HepG2 (cell line): ENCODE measurements around the gene CDC42SE1. TPM values are rescaled to one million over a fixed set of nuclear protein-coding genes. Genes with fewer than 3 reads are reported as not detected.

ENCODE experiments used
- ATAC-seq: fragments of 200-7000 bp; cut with Tn5 transposase; 3 replicates; pipeline ENCODE4 v1.9.1; 2020; ENCODE audit warnings: mild to moderate bottlenecking, moderate library complexity
- BruUV-seq: library from RNA; stranded (reverse); fragments of 400-500 nt; replicated peaks from 2 replicates; lab custom pipeline; 2021; lab: Mats Ljungman, UMichigan
- CTCF ChIA-PET: fragments of 300-600 bp; formaldehyde crosslinking; extraction: SDS; loops from one replicate; lab custom pipeline; 2021; ENCODE audit warnings: low total read pairs, inconsistent platforms, low intra/inter-chr PET ratio; lab: Yijun Ruan, JAX
- POLR2A ChIA-PET: fragments of 350-600 bp; sonication (Branson Sonifier 250); formaldehyde crosslinking; loops from one replicate; lab custom pipeline; 2020; ENCODE audit warnings: antibody characterized with exemption, inconsistent platforms; lab: Yijun Ruan, JAX
- DNase-seq: peaks from one replicate; pipeline ENCODE4 v3.0.0-alpha.2; 2015; ENCODE audit warnings: low spot score
- FAIRE-seq: peaks from 3 replicates; lab custom pipeline; 2011; peaks lifted over from hg19 to GRCh38; lab: Jason Lieb, UNC
- H2AFZ ChIP-seq: one replicate; pipeline ENCODE4 v1.6.1; 2011; ENCODE audit warnings: low read length, inconsistent platforms
- H3K27ac ChIP-seq: fragments of 300-600 bp; 3 replicates; pipeline ENCODE4 v1.8.0; 2011; ENCODE audit warnings: mixed run types, mild to moderate bottlenecking, mixed read lengths, low read length, inconsistent platforms; ENCODE audit not compliant: insufficient read depth; ENCODE audit errors: extremely low read length
- H3K27me3 ChIP-seq, 2 experiments: fragments of 200-600 bp in 1 of 2; 2 replicates in 1 of 2; 3 replicates in 1 of 2; pipeline versions ENCODE4 v1.6.0 to v1.8.0; 2011; ENCODE audit warnings: low read length in 2 of 2, mild to moderate bottlenecking in 2 of 2, moderate library complexity in 2 of 2, inconsistent platforms in 1 of 2; ENCODE audit not compliant: insufficient read depth in 2 of 2, control insufficient read depth in 1 of 2
- H3K36me3 ChIP-seq, 2 experiments: fragments of 200-600 bp in 1 of 2; replicated peaks in 1 of 2; 2 replicates in 1 of 2; 3 replicates in 1 of 2; pipeline versions ENCODE4 v1.5.1 to v1.8.0; 2011; ENCODE audit warnings: low read length in 2 of 2, inconsistent platforms in 1 of 2; ENCODE audit not compliant: insufficient read depth in 2 of 2, control insufficient read depth in 1 of 2
- H3K4me1 ChIP-seq: 2 replicates; pipeline ENCODE4 v1.5.1; 2012; ENCODE audit warnings: low read length, inconsistent platforms; ENCODE audit not compliant: insufficient read depth
- H3K4me2 ChIP-seq: 2 replicates; pipeline ENCODE4 v1.6.0; 2011; ENCODE audit warnings: low read depth, low read length, inconsistent platforms
- H3K4me3 ChIP-seq, 3 experiments: fragments of 200-600 bp in 1 of 3; sonication (generic), shearing (Covaris generic) in 1 of 3; replicated peaks in 1 of 3; 2 replicates each; pipeline ENCODE4 v1.5.1; 2011 to 2016; ENCODE audit warnings: low read length in 3 of 3, inconsistent platforms in 2 of 3, low read depth in 2 of 3, mild to moderate bottlenecking in 2 of 3, control low read depth in 1 of 3, mixed read lengths in 1 of 3; ENCODE audit not compliant: insufficient read depth in 1 of 3
- H3K79me2 ChIP-seq: one replicate; pipeline ENCODE4 v1.6.1; 2011; ENCODE audit warnings: low read length, inconsistent platforms; ENCODE audit not compliant: insufficient read depth
- H3K9ac ChIP-seq: 2 replicates; pipeline ENCODE4 v1.6.0; 2011; ENCODE audit warnings: mild to moderate bottlenecking, low read depth, low read length, inconsistent platforms; ENCODE audit not compliant: insufficient read depth
- H3K9me3 ChIP-seq: 2 replicates; pipeline ENCODE4 v1.5.1; 2012; ENCODE audit warnings: mild to moderate bottlenecking, low read length
- H4K20me1 ChIP-seq: 2 replicates; pipeline ENCODE4 v1.6.0; 2011; ENCODE audit warnings: inconsistent platforms, mild to moderate bottlenecking, low read length, moderate library complexity; ENCODE audit not compliant: insufficient read depth
- AKAP8 ChIP-seq: sonication (generic); formaldehyde crosslinking; IDR thresholded peaks from 2 replicates; pipeline ENCODE4 v1.5.1; 2020; ENCODE audit warnings: mild to moderate bottlenecking, missing genetic modification reagents
- BATF2 ChIP-seq: sonication (generic); formaldehyde crosslinking; IDR thresholded peaks from 2 replicates; pipeline ENCODE4 v1.8.0; 2022; ENCODE audit warnings: mild to moderate bottlenecking, missing genetic modification reagents, moderate library complexity
- EED ChIP-seq: sonication (generic); formaldehyde crosslinking; IDR thresholded peaks from 2 replicates; pipeline ENCODE4 v1.5.0; 2020; ENCODE audit warnings: mild to moderate bottlenecking, missing genetic modification reagents
- ETS1 ChIP-seq: sonication (generic); formaldehyde crosslinking; IDR thresholded peaks from 2 replicates; pipeline ENCODE4 v1.4.0; 2020; ENCODE audit warnings: missing genetic modification reagents
- KIAA2018 ChIP-seq: sonication (generic); formaldehyde crosslinking; IDR thresholded peaks from 2 replicates; pipeline ENCODE4 v1.5.0; 2020; ENCODE audit warnings: mild to moderate bottlenecking, missing genetic modification reagents, borderline replicate concordance
- RCOR2 ChIP-seq: IDR thresholded peaks from 2 replicates; pipeline ENCODE4 v1.6.1; 2016; ENCODE audit warnings: missing biosample characterization, missing genetic modification reagents
- ZKSCAN5 ChIP-seq: sonication (generic); formaldehyde crosslinking; IDR thresholded peaks from 2 replicates; pipeline ENCODE4 v1.5.1; 2020; ENCODE audit warnings: mild to moderate bottlenecking, missing genetic modification reagents
- ZNF280D ChIP-seq: sonication (generic); formaldehyde crosslinking; IDR thresholded peaks from 2 replicates; pipeline ENCODE4 v1.5.1; 2020; ENCODE audit warnings: mild to moderate bottlenecking, missing genetic modification reagents
- ZNF331 ChIP-seq: sonication (generic); formaldehyde crosslinking; IDR thresholded peaks from 2 replicates; pipeline ENCODE4 v1.4.0; 2020; ENCODE audit warnings: missing genetic modification reagents
- ZNF354B ChIP-seq: sonication (generic); formaldehyde crosslinking; IDR thresholded peaks from 2 replicates; pipeline ENCODE4 v1.8.0; 2022; ENCODE audit warnings: mild to moderate bottlenecking, missing genetic modification reagents
- ZNF577 ChIP-seq: sonication (generic); formaldehyde crosslinking; IDR thresholded peaks from 2 replicates; pipeline ENCODE4 v1.4.0; 2020; ENCODE audit warnings: mild to moderate bottlenecking, low read depth, missing genetic modification reagents, borderline replicate concordance
- WGBS: methylation state at CpG from one replicate; pipeline ENCODE4 v1.1.6; 2017; ENCODE audit warnings: low lambda C conversion rate; 5-methylcytosine and 5-hydroxymethylcytosine counted together
- in situ Hi-C: cut with HindIII; loops from 2 replicates; pipeline ENCODE4 v1.10.0; 2017; ENCODE audit warnings: low pct_unique_long_range_greater_than_20kb; ENCODE audit not compliant: extremely low pct_ligation_motif_present
- intact Hi-C: fragments of 100-400 bp; cut with micrococcal nuclease; formaldehyde crosslinking; loops from one replicate; pipeline ENCODE4 v1.10.0; 2022; ENCODE audit not compliant: unreplicated experiment
- polyA plus RNA-seq, 8 experiments: library from polyadenylated mRNA; depleted of rRNA in 3 of 8; stranded (reverse) in 7 of 8; unstranded in 1 of 8; fragments of >200 nt; fragmentation: Illumina TruSeq in 4 of 8; extraction: Trizol in 4 of 8; gene quantifications; 2 replicates each; pipeline versions ENCODE4 v1.2.1 to v1.2.3, GENCODE V29; 2011 to 2016; ENCODE audit warnings: low read depth in 4 of 8, missing spikeins in 1 of 8, mixed read lengths in 1 of 8; ENCODE audit not compliant: insufficient read depth in 1 of 8
- total RNA-seq, 5 experiments: library from RNA; depleted of rRNA; stranded (reverse); fragments of >200 nt; fragmentation: Illumina TruSeq; extraction: Trizol; gene quantifications; 2 replicates each; pipeline ENCODE4 v1.2.3, GENCODE V29; 2016; ENCODE audit warnings: low read depth in 1 of 5

CDC42SE1 gene
- total and polyA plus RNA-seq, 2 of the 13 experiments (the other 11 are each of a cell fraction or from before 2014, with no cell fraction given) = 17.6 to 17.9 TPM

- intact Hi-C loops (loop anchor here (2.0 kb wide), 1 partner anchor 46 kb away; no protein-coding TSS in a partner anchor), in situ Hi-C loops (no loop called here)
- H4K20me1 ChIP-seq = no peaks in the 10 kb centered on the region
- H3K4me2 ChIP-seq = peak overlapping the region; percentile 74
- H2AFZ ChIP-seq = no peak overlapping the region
- peaks cover 13 to 27% of the 10 kb centered on the region in 2 experiments for H3K36me3 ChIP-seq
- H3K4me3 ChIP-seq = peak overlapping the region; percentile 83 to 96 (median 88)
- TSS peak; percentile 65 for BruUV-seq
- H3K9me3 ChIP-seq = no peaks in the 10 kb centered on the region
- H3K27me3 ChIP-seq = 0 out of 5 replicates have a peak, but pooled peaks cover 0 to 3% of the 10 kb centered on the region in 2 experiments
- ChIA-PET POLR2A (interaction anchor here (0.7 to 3.6 kb wide), 5 partner anchors 9 to 46 kb away, joined by 3 to 23 read pairs (median 4); partner anchors contain the start of gene C1orf56), CTCF (no interaction called here)
- peaks cover 19% of the 10 kb centered on the region for H3K79me2 ChIP-seq
- WGBS = 2% methylated on average over 6 of the region's 10 CpGs
- peaks cover 50% of the 10 kb centered on the region for H3K4me1 ChIP-seq
- peak; percentile 44 for ATAC-seq
- H3K27ac ChIP-seq = peak overlapping the region; percentile 56
- no peak for DNase-seq
- FAIRE-seq = no peak
- H3K9ac ChIP-seq = peak overlapping the region; percentile 82
- no peak for TF ChIP-seq EED (CRISPR knock-in tag)
- no peak for TF ChIP-seq RCOR2 (CRISPR knock-in tag)
- no peak for TF ChIP-seq ZKSCAN5 (CRISPR knock-in tag)
- no peak for TF ChIP-seq ZNF280D (CRISPR knock-in tag)
- TF ChIP-seq BATF2 = no peak
- no peak for TF ChIP-seq ZNF354B (CRISPR knock-in tag)
- no peak for TF ChIP-seq ETS1 (CRISPR knock-in tag)
- no peak for TF ChIP-seq AKAP8 (CRISPR knock-in tag)
- TF ChIP-seq ZNF577 (CRISPR knock-in tag) = no peak
- TF ChIP-seq KIAA2018 (CRISPR knock-in tag) = no peak
- TF ChIP-seq ZNF331 (CRISPR knock-in tag) = no peak
These were observed 730 bp downstream of the CDC42SE1 start for GRCh38 chr1:151058692-151059091.
